ENCODE data around the gene MINDY2.

Gene MINDY2, protein sequence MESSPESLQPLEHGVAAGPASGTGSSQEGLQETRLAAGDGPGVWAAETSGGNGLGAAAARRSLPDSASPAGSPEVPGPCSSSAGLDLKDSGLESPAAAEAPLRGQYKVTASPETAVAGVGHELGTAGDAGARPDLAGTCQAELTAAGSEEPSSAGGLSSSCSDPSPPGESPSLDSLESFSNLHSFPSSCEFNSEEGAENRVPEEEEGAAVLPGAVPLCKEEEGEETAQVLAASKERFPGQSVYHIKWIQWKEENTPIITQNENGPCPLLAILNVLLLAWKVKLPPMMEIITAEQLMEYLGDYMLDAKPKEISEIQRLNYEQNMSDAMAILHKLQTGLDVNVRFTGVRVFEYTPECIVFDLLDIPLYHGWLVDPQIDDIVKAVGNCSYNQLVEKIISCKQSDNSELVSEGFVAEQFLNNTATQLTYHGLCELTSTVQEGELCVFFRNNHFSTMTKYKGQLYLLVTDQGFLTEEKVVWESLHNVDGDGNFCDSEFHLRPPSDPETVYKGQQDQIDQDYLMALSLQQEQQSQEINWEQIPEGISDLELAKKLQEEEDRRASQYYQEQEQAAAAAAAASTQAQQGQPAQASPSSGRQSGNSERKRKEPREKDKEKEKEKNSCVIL

DNA sequence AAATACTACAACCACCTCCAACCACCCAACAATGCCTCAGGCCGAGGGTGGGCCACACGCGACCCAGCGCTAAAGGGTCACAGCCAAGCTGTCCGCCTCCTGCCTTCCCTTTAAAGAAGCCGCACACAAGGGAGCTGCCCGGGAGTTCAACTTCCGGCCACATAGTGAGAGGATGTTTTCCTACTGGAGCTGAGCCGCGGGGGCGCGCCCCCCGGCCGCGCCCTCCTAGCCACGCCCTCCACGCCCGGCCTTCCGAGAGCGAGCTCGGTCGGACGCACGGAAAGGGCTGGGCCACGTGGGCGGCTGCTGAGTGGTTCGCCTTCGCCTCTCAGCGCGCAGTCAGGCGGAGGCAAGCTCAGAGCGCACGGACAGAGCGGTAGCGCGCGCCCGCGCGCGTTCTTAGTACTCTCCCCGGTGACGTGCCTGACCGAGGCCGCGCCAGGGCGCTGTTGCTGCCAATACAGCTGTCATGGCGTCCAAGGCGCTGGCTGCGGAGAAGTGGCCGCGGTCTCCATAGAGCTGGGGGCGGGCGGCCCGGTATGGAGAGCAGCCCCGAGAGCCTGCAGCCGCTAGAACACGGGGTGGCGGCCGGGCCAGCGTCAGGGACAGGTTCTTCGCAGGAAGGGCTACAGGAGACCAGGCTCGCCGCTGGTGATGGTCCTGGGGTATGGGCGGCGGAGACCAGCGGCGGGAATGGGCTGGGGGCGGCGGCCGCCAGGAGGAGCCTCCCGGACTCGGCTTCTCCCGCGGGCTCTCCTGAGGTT is at the start of gene MINDY2:
Gene MINDY2, plus strand, starts transcription at position 446 of the 764 bp plus-strand sequence. Its CDS starts 94 bp downstream, at position 540.
- H3K27ac ChIP-seq (ENCODE audit: low read depth, low read length): peak within 1 kb of the TSS; percentile 96
- no peaks in the 10 kb centered on the region for H3K36me3 ChIP-seq (ENCODE audit: control insufficient read depth, insufficient read depth, low read length)
- H3K4me3 ChIP-seq (ENCODE audit: low read length): peak within 1 kb of the TSS; percentile 97
- H3K9ac ChIP-seq (ENCODE audit: low read length): peak within 1 kb of the TSS; percentile 85
- H3K4me1 ChIP-seq (ENCODE audit: control insufficient read depth, insufficient read depth, low read length): peaks cover 13% of the 10 kb centered on the region
- no peaks in the 10 kb centered on the region for H3K27me3 ChIP-seq (ENCODE audit: control insufficient read depth, insufficient read depth, low read length)

DNA sequence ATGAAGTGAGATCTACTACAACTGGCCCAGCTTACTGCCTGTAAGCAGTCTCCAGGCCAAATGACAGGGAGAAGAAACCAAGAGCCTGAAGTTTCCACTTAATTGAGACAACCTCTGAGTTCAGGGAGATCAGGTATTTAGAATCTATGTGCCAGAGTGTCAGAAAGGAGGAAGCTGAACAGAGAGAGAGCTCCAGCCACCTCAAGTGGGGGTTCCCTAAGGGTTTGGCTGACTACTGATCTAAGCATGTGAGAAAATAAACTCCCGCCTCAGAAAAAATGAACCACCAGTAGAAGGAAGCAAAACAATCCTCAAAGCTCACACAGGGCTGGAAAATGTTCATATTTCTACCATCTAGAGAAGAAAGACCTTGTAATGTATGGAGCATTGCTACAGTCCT is 46.6 kb upstream of the MINDY2 start:
- no peaks in the 10 kb centered on the region for H3K27me3 ChIP-seq (ENCODE audit: control insufficient read depth, insufficient read depth, low read length)
- H3K4me3 ChIP-seq (ENCODE audit: low read length): no peak overlapping the region
- no peak overlapping the region for H3K9ac ChIP-seq (ENCODE audit: low read length)
- H3K27ac ChIP-seq (ENCODE audit: low read depth, low read length): no peak overlapping the region
- peaks cover 6% of the 10 kb centered on the region for H3K4me1 ChIP-seq (ENCODE audit: control insufficient read depth, insufficient read depth, low read length)
- no peaks in the 10 kb centered on the region for H3K36me3 ChIP-seq (ENCODE audit: control insufficient read depth, insufficient read depth, low read length)

DNA sequence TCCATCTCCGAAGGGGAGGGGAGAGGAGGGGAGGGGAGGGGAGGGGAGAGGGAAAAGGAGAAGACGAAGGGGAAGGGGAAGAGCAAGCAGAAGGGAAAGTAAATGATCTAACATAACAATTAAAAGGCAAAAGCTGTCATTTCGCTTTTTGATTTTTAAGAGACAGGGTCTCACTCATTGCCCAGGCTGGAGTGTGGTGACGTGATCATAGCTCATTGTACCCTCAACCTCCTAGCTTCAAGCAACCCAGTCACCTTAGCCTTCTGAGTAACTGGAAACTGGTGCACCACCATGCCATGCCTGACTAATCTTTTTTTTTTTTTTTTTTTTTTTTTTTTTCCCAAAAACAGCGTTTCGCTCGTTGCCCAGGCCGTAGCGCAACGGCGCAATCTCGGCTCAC is 44.2 kb upstream of the MINDY2 start:
- H3K27ac ChIP-seq (ENCODE audit: low read depth, low read length): no peak overlapping the region
- no peak overlapping the region for H3K4me3 ChIP-seq (ENCODE audit: low read length)
- no peaks in the 10 kb centered on the region for H3K27me3 ChIP-seq (ENCODE audit: control insufficient read depth, insufficient read depth, low read length)
- H3K9ac ChIP-seq (ENCODE audit: low read length): no peak overlapping the region
- peaks cover 7% of the 10 kb centered on the region for H3K4me1 ChIP-seq (ENCODE audit: control insufficient read depth, insufficient read depth, low read length)
- no peaks in the 10 kb centered on the region for H3K36me3 ChIP-seq (ENCODE audit: control insufficient read depth, insufficient read depth, low read length)

DNA sequence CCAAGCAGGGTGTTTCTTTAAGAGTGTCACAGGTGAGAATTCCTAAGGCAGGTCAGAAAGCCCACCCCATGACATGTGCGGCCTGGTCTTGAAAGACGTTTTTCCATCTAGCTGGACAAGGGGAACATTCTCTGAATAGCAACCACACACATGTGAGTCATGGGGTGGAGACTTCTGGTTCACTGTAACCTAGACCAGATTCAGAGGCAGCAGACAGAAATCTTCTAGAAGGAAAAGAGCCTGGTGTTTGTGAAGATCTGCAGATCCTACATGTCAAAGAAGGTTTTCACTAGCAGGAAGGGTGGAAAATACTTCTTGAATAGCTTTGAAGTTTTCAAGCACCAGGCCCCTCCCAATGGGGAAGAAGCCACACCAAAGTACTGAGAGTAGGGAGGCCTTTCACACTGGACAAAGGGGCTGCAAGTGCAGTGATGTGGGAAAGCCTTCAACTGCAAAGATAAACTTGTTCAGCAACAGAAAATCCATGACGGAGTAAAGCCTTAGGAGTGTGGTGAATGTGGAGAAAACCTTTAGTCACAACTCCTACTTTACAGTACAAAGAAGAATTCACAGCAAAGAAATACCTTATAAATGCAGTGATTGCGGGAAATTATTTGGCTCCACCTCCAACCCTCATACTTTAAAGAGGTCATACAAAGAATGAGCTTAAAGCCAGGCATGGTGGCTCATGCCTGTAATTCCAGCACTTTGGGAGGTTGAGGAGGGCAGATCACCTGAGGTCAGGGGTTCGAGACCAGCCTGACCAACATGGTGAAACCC is 39.2 kb upstream of the MINDY2 start:
- Histone ChIP-seq H3K27ac (ENCODE audit: low read depth, low read length) (no peak overlapping the region), H3K4me1 (ENCODE audit: control insufficient read depth, insufficient read depth, low read length) (peaks cover 3% of the 10 kb centered on the region), H3K27me3 (ENCODE audit: control insufficient read depth, insufficient read depth, low read length) (no peaks in the 10 kb centered on the region), H3K4me3 (ENCODE audit: low read length) (no peak overlapping the region), H3K36me3 (ENCODE audit: control insufficient read depth, insufficient read depth, low read length) (no peaks in the 10 kb centered on the region), H3K9ac (ENCODE audit: low read length) (no peak overlapping the region)

DNA sequence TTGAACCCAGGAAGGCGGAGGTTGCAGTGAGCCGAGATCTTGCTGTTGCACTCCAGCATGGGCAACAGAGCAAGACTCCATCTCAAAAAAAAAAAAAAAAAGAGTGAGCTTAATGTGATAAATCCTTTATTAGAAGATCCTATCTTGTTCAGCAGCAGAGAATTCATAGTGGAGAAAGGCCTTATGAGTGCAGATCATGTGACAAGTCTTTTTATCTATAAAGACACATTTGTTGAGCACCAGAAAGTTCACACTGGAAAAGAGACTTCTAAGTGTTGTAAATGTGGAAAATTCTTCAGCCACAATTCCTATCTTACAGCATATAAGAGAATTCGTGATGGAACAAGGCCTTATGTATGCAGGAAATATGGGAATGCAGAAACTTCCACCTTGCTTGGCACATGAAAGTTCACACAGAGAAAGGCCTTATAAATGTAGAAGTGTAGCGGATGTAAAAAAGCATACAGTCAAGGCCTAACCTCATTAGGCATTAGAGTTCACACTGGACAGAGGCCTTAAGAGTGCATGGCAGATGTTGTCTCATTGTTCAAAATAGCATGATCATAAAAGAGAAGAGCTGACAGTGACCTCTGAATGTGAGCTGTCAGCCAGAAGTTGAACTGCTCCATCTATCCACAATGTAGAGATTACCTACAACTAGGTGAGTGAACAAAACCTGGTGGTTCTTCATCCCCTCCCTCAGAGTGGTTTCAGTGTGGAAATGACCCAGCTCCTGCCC is 38.3 kb upstream of the MINDY2 start:
- no peak overlapping the region for H3K4me3 ChIP-seq (ENCODE audit: low read length)
- no peaks in the 10 kb centered on the region for H3K36me3 ChIP-seq (ENCODE audit: control insufficient read depth, insufficient read depth, low read length)
- H3K9ac ChIP-seq (ENCODE audit: low read length): no peak overlapping the region
- H3K27ac ChIP-seq (ENCODE audit: low read depth, low read length): no peak overlapping the region
- peaks cover 3% of the 10 kb centered on the region for H3K4me1 ChIP-seq (ENCODE audit: control insufficient read depth, insufficient read depth, low read length)
- no peaks in the 10 kb centered on the region for H3K27me3 ChIP-seq (ENCODE audit: control insufficient read depth, insufficient read depth, low read length)

DNA sequence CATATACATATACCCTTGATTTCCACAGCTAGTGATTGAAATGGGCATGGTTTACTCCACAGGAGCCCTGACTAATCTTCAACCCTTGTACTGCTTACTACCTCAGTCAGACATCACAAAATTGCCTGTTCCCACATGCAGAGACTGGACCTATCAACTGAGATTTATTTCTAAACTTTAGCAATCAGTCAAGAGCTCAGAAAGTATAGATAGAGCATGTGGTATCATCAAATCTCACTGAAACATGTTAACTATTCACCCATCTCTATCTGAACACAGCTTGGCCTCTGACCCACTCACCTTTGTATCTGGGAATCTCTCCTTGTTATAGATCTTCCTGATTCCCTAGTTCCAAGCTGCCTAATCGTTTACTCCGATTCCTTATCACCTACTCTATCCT is 36.2 kb upstream of the MINDY2 start:
- Histone ChIP-seq H3K36me3 (ENCODE audit: control insufficient read depth, insufficient read depth, low read length) (no peaks in the 10 kb centered on the region), H3K27ac (ENCODE audit: low read depth, low read length) (no peak overlapping the region), H3K9ac (ENCODE audit: low read length) (no peak overlapping the region), H3K27me3 (ENCODE audit: control insufficient read depth, insufficient read depth, low read length) (no peaks in the 10 kb centered on the region), H3K4me3 (ENCODE audit: low read length) (no peak overlapping the region), H3K4me1 (ENCODE audit: control insufficient read depth, insufficient read depth, low read length) (peaks cover 3% of the 10 kb centered on the region)

DNA sequence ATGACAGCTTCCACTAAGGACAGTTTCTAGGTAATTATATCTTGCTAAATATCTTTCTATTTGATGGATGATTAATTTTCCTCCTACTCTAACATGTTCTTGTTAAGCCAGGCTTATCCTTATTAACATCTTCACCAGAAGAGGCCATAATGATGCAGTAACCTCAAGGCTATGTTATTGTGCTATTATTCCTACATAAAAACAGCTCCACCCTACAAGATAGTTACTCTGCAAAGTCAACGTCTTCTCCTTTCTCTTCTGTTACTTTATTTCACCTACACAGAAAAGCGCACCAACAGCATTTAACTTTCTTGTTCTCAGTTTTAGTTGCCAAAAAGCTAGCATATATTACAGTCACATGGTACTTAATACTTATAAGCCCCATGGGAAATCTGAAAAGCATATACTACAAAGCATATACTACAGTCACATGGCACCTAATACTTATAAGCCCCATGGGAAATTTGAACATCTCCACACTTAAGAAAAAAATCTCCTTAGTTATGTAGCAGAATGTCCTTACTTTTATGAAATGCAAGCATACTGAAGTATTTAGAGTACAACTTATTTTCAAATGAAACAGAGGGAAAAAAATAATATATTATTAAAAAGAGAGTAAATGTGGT is 35.0 kb upstream of the MINDY2 start:
- Histone ChIP-seq H3K36me3 (ENCODE audit: control insufficient read depth, insufficient read depth, low read length) (no peaks in the 10 kb centered on the region), H3K4me3 (ENCODE audit: low read length) (no peak overlapping the region), H3K9ac (ENCODE audit: low read length) (no peak overlapping the region), H3K27me3 (ENCODE audit: control insufficient read depth, insufficient read depth, low read length) (no peaks in the 10 kb centered on the region), H3K27ac (ENCODE audit: low read depth, low read length) (no peak overlapping the region), H3K4me1 (ENCODE audit: control insufficient read depth, insufficient read depth, low read length) (peaks cover 3% of the 10 kb centered on the region)

DNA sequence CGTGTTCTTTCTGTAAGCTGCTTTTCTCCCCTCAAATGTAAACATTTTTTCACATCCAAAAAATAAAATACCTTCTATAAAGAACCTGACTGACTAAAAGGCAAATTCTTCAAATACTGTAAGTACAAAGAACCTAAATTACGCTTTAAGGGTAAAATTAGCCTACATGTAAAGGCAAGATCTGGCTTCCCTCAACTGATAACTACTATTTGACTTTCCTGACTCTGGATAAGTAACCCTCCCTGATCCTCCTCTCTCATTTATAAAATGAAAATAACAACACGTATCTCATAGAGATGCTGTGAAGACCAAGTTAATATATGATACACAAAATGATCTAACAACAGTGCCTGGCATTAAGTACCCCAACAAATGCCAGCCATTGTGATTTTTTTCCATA is 33.8 kb upstream of the MINDY2 start:
- H3K9ac ChIP-seq (ENCODE audit: low read length): no peak overlapping the region
- no peaks in the 10 kb centered on the region for H3K36me3 ChIP-seq (ENCODE audit: control insufficient read depth, insufficient read depth, low read length)
- no peaks in the 10 kb centered on the region for H3K27me3 ChIP-seq (ENCODE audit: control insufficient read depth, insufficient read depth, low read length)
- peaks cover under 1% of the 10 kb centered on the region for H3K4me1 ChIP-seq (ENCODE audit: control insufficient read depth, insufficient read depth, low read length)
- no peak overlapping the region for H3K27ac ChIP-seq (ENCODE audit: low read depth, low read length)
- no peak overlapping the region for H3K4me3 ChIP-seq (ENCODE audit: low read length)

DNA sequence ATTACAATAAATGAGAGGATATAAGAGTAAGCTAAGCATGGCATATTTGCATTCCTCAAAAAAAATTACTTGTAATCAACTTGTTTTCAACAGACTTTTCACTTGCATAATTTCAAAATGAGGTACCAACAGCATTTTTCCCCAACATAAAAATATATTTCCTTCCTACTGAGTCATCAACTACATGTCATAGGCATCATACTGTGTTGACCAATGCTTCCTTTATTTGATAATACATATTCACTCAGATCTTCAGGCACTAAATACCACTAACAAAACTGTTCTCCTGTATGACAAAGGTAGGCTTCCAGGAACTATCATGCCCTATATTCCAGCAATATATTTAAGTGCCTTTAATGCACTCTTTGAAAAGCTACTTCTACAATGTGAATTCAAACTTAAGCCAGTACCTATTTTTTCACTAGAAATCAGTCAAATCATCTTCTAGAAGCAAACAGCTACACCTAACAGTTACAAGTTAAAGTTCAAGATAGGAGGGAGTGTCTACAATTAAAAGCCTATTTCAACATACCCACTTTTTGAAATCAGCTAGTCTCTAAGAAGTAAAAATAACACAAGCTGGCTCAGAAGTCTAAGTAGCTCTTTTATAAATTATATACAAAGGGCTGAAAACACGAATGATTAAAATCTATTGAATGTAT is 32.9 kb upstream of the MINDY2 start:
- no peaks in the 10 kb centered on the region for H3K27me3 ChIP-seq (ENCODE audit: control insufficient read depth, insufficient read depth, low read length)
- H3K9ac ChIP-seq (ENCODE audit: low read length): no peak overlapping the region
- no peaks in the 10 kb centered on the region for H3K36me3 ChIP-seq (ENCODE audit: control insufficient read depth, insufficient read depth, low read length)
- H3K4me1 ChIP-seq (ENCODE audit: control insufficient read depth, insufficient read depth, low read length): peaks cover 2% of the 10 kb centered on the region
- no peak overlapping the region for H3K27ac ChIP-seq (ENCODE audit: low read depth, low read length)
- no peak overlapping the region for H3K4me3 ChIP-seq (ENCODE audit: low read length)

DNA sequence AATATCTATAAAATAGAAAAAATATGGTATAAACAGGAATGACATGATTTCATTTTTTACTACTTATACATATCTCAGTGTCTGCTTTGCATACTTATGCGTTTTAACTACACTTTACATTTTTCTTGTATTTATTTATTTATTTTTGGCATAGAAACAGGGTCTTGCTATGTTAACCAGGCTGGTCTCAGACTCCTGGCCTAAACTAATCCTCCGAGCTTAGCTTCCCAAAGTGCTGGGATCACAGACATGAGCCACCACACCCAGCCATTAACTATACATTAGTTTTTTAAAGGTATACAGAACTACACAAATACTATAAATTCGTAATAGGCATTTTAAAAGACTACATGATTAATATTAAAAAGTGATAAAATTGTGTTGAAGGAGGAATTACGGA is 30.7 kb upstream of the MINDY2 start:
- H3K4me1 ChIP-seq (ENCODE audit: control insufficient read depth, insufficient read depth, low read length): peaks cover 2% of the 10 kb centered on the region

DNA sequence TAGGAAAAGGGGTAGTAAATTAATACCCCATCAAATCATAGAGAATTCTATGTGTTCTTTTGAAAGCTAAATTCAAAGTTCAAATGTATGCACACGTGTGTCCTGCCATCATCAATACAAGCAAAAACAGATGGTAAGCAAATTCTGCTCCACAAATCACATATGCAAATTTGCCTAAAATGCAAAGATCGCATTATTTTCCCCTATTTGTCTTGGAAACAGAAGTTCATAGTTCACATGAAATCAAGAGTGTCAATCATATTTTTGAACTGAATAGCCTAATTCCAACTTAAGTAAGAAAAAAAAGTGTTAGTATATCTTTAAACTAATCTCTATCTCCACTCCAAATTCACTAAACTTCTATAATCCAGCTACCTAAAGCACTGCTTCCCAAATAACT is 30.1 kb upstream of the MINDY2 start:
- Histone ChIP-seq H3K36me3 (ENCODE audit: control insufficient read depth, insufficient read depth, low read length) (no peaks in the 10 kb centered on the region), H3K27me3 (ENCODE audit: control insufficient read depth, insufficient read depth, low read length) (no peaks in the 10 kb centered on the region), H3K4me1 (ENCODE audit: control insufficient read depth, insufficient read depth, low read length) (peaks cover 2% of the 10 kb centered on the region), H3K9ac (ENCODE audit: low read length) (no peak overlapping the region), H3K27ac (ENCODE audit: low read depth, low read length) (no peak overlapping the region), H3K4me3 (ENCODE audit: low read length) (no peak overlapping the region)

More for the DNA sequence above, 30.7 kb upstream of the MINDY2 start:
- H3K36me3 ChIP-seq (ENCODE audit: control insufficient read depth, insufficient read depth, low read length): no peaks in the 10 kb centered on the region
- H3K9ac ChIP-seq (ENCODE audit: low read length): no peak overlapping the region
- no peaks in the 10 kb centered on the region for H3K27me3 ChIP-seq (ENCODE audit: control insufficient read depth, insufficient read depth, low read length)
- H3K27ac ChIP-seq (ENCODE audit: low read depth, low read length): no peak overlapping the region
- no peak overlapping the region for H3K4me3 ChIP-seq (ENCODE audit: low read length)
